LNCAP (cell line): Measurements from ENCODE around the gene BGN.

Experiments
- TF ChIP-seq, protein P1 (sequence below): fragments of 450-650 bp; IDR thresholded peaks from 2 replicates; pipeline ENCODE4 v1.5.1; 2017; ENCODE audit warnings: mild to moderate bottlenecking

BGN gene

GRCh38 chrX:153509592-153509991 is 14.8 kb downstream of the BGN start:
- TF ChIP-seq, protein P1, sequence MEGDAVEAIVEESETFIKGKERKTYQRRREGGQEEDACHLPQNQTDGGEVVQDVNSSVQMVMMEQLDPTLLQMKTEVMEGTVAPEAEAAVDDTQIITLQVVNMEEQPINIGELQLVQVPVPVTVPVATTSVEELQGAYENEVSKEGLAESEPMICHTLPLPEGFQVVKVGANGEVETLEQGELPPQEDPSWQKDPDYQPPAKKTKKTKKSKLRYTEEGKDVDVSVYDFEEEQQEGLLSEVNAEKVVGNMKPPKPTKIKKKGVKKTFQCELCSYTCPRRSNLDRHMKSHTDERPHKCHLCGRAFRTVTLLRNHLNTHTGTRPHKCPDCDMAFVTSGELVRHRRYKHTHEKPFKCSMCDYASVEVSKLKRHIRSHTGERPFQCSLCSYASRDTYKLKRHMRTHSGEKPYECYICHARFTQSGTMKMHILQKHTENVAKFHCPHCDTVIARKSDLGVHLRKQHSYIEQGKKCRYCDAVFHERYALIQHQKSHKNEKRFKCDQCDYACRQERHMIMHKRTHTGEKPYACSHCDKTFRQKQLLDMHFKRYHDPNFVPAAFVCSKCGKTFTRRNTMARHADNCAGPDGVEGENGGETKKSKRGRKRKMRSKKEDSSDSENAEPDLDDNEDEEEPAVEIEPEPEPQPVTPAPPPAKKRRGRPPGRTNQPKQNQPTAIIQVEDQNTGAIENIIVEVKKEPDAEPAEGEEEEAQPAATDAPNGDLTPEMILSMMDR = no peak

DNA sequence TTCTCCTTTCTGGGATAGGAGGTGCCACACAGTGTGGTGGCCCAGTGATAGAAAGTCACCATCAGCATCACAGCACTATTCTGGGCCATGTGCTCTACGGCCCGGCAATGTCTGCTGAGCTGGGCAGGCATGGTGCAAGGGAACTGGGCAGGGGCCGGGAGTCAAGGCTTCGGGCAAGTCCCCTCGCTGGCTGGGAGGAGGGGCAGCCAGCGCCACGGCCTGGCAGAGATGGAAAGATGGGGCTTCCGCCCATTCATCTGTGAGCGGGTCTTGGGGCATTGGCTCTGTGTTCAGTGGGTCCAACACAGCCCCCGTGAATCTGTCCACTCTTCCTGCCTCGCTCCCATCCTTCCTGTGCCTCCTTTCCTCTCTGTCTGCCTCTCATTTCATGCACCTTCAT is 15.6 kb downstream of the BGN start:
- TF ChIP-seq, protein P1 = no peak

DNA sequence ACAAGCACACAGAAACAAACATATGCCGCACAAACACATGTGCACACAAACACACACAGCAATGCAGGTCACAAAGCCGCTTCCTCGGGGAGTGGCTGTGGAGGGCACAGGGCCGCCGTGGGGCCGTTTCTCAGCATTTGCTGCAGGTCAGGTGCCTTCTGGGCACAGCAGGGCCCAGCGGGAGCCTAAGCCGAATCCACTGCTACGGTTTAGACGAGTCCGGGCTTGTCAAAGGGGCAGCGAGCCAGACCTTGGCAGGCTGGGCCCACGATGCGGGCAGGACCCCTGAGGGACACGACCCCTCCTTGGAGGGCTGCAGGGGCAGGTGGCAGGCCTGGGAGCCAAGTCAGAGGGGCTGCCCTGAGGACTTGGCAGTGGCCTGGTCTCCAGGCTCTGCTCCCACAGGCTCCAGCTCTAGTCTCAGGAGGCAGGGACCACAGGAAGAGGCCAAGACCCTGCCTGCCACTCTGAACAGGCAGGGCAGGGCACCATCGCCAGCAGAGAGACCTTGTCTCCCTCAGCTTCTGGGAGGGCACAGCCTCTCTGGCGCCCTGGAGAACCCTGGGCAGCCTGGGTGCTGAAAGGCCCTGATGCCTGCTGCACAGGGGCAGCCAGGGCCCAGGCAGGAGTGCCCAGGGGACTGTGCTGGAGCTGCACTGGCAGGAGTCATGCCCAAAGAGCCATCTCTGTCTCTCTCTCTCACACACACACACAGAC is 17.2 kb downstream of the BGN start:
- TF ChIP-seq, protein P1 = no peak

DNA sequence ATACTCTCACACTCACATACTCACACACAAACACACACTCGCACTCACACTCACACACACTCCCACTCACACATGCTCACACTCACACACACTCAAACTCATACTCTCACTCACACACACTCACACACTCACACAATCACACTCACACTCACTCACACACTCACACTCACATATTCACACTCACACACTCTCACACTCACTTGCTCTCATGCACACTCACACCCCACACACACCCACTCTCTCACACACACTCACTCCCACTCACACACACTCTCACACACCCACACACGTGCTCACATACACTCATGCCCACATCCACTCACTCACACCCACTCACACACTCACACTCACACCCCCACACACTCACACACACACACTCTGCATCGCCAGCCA is 17.7 kb downstream of the BGN start:
- TF ChIP-seq, protein P1 = no peak

GRCh38 chrX:153513265-153513664 is 18.5 kb downstream of the BGN start:
- TF ChIP-seq, protein P1 = no peak

DNA sequence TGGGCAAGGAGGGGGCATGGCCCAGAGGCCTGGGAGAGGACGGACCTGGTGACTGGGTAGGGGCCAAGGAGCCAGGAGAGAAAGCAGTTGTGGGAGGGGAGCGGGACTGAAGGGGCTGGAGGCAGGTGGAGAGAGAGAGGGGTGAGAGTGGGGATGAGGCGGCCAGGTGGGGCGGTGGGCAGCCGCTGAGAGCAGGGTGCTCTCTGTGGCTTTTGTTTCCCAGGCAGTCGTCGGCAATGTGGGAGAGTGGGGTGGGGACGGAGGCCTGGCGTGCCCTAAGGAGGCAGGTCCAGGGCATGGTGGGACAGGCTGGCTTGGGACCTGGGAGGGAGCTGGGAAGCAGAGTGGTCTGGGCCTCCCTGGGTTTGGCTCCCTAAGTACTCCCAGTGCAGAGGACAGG is 19.5 kb downstream of the BGN start:
- TF ChIP-seq, protein P1 = no peak

- TF ChIP-seq, protein P1 = no peak
Observed at GRCh38 chrX:153515435-153515834, 20.7 kb downstream of the BGN start.

DNA sequence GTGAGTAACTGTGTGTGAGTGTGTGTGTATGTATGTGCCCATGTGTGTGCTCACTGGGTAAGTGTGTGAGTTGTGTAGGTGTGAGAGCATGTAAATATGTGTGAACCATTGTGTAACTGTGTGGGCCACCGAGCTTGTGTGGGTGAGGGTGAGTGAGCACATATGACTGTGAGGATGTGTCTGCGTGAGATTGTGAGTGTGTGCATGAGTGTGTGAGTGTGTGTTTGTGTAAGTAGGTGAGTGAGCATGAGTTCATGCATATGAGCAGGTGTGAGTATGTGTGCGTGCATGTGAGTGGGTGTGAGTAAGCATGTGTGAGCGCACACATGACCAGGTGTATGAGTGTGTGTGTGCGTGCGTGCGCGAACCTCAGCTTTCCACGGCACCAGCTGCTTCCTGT is 21.3 kb downstream of the BGN start:
- TF ChIP-seq, protein P1 = no peak
